ENCODE measurements around the gene ZNF18.

- no peak for TF ChIP-seq CTCF (IDR thresholded peaks at IDR 0.05; ENCODE audit: extremely low read depth in 1 of 2, insufficient read depth in 1 of 2, low read depth in 1 of 2, low read length in 2 of 2)
- TF ChIP-seq MYC (IDR thresholded peaks at IDR 0.05; ENCODE audit: low read depth, low read length), result no peak
- TF ChIP-seq, protein P1, sequence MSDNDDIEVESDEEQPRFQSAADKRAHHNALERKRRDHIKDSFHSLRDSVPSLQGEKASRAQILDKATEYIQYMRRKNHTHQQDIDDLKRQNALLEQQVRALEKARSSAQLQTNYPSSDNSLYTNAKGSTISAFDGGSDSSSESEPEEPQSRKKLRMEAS (IDR thresholded peaks at IDR 0.05; ENCODE audit: insufficient read depth, insufficient read length), result no peak
Measured at GRCh38 chr17:11940904-11941303, 56.4 kb downstream of the ZNF18 start.
